GM19035 (cell line): ENCODE results near the gene ARFGEF3.

Experiments used
- ATAC-seq: cut with Tn5 transposase; IDR thresholded peaks from one replicate; pipeline ENCODE4 v1.9.1; 2021; ENCODE audit not compliant: unreplicated experiment

ARFGEF3 gene

DNA sequence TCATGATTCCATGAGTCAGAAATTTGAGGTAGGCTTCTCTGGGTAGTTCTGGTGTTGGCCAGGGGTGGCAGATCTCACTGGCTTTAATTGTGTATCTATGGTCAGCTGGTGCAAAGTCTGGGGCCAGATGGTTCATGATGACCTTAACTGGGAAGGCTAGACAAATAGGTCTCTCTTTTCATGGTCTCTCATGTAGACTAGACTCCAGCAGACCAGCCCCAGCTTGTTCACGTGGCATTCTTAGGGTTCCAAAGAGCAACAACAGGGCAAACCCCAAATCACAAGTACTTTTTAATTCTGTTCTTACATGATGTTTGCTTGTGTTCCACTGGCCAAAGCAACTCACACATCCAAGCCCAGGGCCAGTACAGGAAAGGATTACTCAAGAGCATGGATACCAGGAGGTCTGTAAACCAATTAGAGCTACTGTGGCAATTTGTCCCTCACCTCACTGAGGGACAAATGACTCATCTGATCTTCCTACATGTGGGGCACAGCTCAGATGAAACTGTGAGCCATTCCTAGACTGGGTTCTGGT, 136.1 kb downstream of the ARFGEF3 start:
- no peak for ATAC-seq

DNA sequence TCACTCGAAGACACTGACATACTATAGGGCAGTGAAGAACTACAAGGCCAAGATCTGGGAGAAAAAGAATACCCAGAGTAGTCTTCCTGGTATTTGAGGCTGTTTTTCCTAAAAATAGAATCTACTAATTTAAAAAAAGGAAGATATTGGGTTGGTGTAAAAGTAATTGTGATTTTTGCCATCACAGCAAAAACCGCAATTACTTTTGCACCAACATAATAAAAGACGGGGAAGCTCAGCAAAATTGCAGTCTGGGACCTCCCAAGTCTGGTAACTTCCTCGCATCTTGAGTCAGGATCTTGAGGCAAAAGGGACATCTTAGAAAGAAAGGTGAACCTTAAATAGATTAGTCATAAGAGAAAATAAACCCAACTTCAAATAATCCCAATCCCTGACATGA, 138.7 kb downstream of the ARFGEF3 start:
- no peak for ATAC-seq

DNA sequence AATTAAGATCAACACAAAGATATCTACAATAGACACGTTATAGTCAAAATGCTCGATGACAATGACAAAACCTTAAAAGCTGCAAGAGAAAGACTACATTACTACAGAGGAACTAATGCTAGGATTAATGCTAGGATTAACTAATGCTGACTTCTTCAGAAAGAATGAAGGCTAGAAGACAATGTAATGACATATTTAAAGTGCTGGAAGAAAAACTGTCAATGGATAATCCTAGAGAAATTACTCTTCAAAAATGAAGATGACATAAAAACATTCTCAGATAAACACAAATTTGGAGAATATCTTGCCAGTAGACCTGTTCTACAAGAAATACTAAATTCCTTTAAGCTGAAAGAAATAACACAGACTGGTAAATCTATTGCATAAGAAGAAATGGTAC, 140.8 kb downstream of the ARFGEF3 start:
- ATAC-seq = no peak

DNA sequence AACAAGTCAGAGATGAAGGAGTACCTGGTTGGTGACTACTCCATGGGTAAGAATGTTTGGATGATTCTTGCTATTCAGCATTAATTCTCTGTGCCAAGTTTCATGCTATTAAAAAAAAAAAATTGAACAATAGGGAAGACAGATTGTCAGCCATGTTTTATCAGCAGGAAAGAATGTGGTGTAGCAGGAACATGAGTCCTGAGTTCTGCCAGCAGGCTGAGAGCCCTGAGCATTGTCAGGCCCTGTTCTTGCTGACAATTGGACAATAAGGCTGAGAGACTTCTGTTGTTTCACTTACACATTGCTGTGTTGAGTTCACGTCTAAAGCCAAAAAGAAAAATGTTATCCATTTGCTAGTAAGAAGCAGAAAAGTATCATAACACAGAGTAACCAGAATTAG, 145.6 kb downstream of the ARFGEF3 start:
- no peak for ATAC-seq

DNA sequence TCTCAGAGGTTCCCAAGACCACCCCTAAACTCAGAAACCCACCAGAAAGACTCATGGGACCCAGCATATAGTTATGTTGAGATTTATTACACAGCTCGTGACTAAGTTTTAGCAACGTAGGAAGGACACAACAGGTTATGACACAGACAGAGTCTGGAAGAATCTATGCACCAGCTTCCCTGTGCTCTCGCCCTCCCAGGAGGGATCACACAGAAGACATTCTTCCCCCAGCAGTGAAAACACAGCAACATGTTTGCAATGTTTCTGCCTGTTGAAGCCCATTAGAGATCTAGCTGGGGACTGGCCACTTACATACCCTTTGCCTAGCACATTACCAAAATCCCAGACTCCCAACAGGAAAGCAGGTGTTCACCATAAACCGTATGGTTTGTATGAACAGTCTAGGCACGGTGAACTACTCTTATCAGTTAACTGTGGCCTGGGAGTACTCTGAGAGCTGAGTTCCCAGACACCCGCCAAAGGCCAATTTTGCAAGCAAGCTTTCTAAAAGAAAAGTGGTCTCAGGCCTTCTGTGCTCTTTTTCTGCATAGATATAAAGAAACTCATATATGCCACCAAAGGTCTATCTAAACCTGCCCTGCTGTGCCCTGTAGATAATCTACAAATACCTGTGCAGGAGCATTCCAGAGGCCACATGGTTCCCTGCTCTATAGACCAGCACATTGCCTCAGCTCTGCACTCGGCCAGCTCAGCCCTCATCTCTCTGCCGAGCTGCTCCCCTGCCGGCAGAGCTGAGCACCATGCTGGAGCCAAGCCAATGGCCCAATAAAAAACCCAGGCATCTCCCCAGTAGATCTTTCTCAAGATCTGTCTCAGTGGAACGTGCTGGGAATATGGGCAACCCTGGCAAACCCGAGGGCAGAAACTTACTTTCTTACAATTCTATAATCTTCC, 146.3 kb downstream of the ARFGEF3 start:
- no peak for ATAC-seq

DNA sequence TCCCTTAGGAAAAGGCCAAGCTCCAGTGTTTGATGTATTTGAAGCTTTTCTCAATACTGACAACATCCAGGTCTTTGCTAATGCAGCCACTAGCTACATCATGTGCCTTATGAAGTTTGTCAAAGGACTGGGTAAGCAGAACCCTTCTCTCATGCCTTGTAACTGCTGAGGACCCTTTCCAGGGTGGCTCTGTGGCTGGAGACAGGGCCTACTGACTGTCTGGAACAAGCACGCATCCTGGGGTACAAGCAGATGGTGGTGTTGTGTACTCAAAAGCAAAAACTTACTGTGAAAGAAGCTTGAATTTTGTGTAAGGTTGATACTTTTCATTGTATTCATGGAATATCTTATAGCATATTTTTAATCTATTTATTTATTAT, 147.0 kb downstream of the ARFGEF3 start:
- no peak for ATAC-seq

DNA sequence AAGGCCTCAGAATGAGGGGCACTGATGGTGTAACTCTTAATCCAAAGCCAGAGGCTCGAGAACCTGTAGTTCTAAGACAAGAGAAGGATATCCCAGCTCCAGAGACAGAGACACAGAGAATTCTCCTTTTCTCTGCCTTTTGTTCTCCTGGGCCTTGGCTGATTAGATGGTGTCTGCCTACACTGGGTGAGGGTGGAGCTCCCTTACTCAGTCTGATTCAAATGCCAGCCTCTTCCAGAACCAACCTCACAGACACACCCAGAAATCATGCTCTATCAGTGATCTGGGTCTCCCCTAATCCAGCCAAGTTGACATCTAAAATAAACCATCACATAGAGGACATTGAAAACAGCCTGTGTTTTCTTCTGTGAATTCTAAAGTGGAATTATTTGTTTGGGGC, 148.0 kb downstream of the ARFGEF3 start:
- no peak for ATAC-seq

DNA sequence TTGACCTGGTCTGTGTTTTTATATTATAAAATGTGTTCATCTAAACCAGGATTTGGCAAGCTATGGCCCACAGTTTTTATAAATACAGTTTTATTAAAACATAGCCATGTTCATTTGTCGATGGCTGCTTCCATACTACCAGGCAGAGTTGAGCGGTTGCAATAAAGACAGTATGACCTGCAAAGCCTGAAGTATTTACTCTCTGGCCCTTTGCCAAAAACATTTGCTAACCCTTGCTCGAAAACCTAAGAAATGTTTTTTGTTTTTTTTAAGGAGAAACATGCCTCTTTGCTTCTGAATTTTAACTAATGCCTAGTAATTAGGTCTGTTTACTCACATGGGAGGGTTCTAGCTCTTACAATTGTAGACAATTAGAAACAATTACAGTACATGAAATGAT, 148.6 kb downstream of the ARFGEF3 start:
- no peak for ATAC-seq

DNA sequence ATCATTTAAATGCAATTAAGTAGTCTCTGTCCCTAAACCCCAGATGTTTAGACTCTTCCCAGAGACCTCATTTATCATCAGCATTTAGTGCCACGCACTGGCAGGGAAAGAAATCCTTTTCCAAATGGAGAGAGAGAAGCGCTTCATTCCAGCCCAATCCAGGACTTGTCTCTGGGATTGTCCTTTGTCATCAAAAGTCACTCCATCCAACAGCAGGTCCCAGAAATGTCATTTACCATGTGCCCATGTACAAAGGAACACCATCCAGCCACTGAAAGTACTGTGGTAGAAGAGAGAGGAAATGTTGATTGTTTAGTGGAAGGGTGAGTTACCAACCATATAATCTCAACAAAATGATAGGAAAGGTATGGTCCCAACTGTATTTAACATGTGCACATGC, 149.1 kb downstream of the ARFGEF3 start:
- no peak for ATAC-seq

DNA sequence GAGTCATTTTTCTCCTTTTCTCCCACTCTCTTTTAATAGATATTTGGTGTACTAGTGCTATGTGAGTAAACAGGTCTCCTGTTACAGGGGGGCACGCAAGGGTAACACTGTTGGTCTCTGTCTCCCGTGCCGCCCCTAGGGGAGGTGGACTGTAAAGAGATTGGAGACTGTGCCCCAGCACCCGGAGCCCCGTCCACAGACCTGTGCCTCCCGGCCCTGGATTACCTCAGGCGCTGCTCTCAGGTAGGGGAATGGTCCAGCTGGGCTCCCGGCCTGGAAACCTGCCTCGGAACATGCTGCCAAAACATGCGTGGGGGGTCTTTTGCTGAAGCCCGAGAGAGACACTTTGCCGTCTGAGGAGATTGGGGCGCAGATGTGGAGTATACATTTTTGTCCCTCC, 149.5 kb downstream of the ARFGEF3 start:
- ATAC-seq = no peak

DNA sequence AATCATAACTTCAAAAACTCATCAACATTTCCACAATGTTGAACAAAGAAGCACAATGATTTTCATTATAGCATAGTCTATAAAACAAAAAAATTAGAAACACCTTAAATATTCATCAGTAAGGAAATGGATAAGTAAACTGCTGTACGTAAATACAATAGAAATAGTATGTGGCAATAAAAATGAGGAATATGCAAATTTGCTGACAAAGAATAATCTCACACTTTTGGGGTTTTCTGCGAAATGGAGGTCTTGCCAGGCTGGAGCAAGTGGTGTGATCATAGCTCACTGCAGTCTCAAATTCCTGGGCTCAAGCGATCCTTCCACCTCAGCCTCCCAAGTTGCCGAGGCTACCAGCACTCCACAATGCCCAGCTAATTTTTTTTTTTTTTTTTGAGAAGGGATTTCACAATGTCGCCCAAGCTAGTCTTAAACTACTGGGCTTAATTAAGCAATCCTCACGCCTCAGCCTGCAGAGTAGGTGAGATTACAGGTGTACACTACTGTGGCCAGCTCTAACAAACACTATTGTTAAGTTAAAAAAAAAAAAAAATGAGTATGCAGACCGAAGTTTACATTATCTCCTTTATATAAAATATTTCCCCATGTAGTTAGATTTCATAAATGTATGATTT, 157.1 kb downstream of the ARFGEF3 start:
- no peak for ATAC-seq

DNA sequence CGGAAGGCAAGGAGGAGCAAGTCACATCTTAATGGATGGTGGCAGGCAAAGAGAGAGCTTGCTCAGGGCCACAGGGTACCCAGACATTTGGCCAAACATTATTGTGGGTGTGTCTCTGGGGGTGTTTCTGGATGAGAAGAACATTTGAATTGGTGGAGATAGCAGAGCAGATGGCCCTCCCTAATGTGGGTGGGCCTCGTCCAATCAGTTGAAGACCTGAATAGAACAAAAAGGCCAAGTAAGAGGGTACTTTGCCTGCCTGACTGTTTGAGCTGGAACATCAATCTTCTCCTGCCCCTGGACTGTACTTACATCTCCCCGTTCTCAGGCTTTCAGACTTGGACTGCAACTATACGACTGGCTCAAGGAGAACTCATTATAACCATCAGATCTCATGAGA, 160.2 kb downstream of the ARFGEF3 start:
- ATAC-seq = no peak

DNA sequence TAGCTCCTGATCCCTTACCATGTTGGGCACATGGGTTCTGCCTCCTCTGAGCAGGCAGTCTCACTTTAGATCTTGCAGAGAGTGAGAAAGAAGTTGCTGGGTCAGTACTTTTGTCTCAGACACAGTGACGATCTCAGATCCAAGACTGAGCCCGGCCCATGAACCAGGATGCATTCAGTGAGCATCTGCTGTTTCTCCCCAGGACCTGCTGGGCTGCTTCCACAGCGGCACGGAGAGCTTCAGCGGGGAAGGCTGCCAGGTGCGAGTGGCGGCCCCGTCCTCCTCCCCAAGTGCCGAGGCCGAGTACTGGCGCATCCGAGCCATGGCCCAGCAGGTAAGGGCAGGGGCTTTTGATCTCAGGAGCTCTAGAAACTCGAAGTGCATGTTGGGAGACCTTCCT, 162.1 kb downstream of the ARFGEF3 start:
- no peak for ATAC-seq

DNA sequence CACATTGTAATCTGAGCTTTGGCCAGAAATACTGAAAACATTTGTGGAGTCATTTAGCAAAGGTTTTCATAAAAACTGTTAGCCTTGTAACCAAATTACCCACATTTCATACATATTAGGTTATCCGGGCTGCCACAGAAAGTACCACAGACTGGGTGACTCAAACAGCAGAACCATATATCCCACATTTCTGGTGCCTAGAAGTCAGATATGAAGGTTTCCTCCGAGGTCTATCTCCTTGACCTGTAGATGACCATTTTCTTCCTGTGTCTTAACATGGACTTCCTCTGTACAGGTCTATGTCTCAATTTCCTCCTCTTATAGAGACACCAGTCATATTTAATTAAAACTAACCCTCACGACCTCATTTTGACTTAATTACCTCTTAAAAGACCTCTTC, 166.5 kb downstream of the ARFGEF3 start:
- no peak for ATAC-seq

DNA sequence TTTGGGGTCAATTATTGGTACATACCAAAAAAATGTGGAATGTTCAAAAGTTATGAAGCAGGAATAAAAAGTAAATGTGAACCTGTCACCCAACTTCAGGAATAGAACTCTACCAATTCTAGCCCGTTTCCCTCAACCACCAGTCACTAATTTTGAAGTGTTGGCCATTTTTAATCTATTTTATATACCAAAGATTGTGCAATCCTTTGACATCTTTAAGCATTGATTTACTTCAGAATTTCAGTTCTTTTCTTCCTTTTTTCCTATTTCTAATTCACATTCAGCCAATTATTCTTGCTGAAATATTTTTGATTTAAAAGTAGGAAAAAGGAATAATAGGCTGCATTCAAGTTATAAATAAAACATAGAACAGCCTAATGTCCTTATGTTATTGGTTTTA, 169.0 kb downstream of the ARFGEF3 start:
- ATAC-seq = no peak

DNA sequence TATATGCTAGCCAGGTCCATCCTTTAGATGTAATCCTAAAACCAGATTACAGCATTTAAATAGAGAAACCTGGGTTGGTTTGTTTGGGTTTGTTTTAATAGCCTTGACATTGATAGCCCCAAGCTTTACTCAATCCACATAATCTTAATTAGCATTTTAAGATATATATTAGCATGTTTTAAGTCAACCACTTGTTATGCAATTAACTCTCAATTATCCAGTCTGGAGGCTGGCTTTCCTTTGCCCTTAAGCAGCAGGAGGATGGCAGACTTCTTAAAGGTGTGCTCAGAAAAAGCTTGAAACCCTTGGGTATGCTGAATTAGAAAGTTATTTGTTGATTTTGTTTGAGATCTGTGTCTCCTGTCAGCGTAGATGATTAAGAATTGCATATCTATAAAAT, 169.7 kb downstream of the ARFGEF3 start:
- no peak for ATAC-seq

DNA sequence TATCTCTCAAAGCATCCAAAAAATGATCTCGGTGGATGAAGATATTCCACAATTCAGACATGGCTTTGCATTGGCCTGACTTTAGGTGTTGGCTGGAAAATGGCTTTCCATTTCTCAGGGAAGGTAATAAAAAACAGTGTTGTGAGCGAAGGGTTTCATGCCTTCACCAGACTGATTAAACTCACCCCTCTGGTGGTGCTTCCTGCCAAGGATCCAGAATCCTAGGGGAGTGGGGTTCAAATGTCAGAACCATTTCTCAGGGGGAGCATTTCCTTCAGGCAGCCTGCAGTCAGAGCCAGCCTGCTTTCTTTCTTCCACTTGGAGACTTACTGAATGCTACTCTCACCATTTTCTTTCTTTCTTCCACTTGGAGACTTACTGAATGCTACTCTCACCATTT, 170.2 kb downstream of the ARFGEF3 start:
- ATAC-seq = no peak

DNA sequence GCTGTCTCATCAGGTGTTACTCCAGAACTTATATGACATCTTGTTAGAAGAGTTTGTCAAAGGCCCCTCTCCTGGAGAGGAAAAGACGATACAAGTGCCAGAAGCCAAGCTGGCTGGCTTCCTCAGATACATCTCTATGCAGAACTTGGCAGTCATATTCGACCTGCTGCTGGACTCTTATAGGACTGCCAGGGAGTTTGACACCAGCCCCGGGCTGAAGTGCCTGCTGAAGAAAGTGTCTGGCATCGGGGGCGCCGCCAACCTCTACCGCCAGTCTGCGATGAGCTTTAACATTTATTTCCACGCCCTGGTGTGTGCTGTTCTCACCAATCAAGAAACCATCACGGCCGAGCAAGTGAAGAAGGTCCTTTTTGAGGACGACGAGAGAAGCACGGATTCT, 172.3 kb downstream of the ARFGEF3 start:
- ATAC-seq = no peak

DNA sequence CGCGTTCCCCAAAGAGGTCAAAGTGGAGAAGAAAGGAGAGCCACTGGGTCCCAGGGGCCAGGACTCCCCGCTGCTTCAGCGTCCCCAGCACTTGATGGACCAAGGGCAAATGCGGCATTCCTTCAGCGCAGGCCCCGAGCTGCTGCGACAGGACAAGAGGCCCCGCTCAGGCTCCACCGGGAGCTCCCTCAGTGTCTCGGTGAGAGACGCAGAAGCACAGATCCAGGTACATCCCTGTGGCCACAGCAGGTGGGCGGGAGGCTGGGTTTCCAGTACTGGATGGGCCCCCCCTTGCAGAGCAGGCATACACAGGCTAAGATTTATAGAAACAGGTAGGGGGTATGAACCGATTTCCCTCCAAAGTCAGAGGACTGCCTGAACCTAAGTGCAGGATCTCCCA, 173.2 kb downstream of the ARFGEF3 start:
- no peak for ATAC-seq

DNA sequence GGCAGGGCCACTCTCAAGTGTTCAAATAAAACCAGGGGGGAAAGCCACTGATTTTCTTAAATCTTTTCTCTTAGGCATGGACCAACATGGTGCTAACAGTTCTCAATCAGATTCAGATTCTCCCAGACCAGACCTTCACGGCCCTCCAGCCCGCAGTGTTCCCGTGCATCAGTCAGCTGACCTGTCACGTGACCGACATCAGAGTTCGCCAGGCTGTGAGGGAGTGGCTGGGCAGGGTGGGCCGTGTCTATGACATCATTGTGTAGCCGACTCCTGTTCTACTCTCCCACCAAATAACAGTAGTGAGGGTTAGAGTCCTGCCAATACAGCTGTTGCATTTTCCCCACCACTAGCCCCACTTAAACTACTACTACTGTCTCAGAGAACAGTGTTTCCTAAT, 174.5 kb downstream of the ARFGEF3 start:
- ATAC-seq = no peak

DNA sequence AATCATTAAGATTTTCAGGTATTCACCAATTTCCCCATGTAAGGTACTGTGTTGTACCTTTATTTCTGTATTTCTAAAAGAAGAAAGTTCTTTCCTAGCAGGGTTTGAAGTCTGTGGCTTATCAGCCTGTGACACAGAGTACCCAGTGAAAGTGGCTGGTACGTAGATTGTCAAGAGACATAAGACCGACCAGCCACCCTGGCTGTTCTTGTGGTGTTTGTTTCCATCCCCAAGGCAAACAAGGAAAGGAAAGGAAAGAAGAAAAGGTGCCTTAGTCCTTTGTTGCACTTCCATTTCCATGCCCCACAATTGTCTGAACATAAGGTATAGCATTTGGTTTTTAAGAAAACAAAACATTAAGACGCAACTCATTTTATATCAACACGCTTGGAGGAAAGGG, 175.3 kb downstream of the ARFGEF3 start:
- ATAC-seq = no peak

DNA sequence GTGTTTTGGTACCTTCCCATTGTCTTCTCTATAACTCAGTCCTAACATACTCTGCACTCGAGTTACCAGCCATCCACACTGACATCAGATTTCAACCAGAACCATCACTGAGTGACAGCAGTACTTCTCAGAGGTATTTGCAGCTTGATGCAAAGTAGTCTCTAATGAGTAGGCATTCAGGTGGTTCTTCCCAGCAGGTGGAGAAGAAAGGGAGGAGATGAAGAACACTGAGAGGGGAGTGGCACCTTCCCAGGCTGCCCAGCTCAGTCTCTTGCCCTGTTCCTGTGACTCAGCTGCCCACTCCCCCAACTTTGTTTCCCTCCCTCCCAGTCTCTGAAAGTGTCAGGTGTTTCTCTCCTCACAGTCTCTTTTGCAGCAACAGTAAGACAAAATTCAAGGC, 177.3 kb downstream of the ARFGEF3 start:
- no peak for ATAC-seq
